Prostate gland (tissue), 2 donors: ENCODE data around the gene SLC25A10.

Source experiments
- CTCF ChIP-seq, 4 experiments: fragments of 200-600 bp in 2 of 4; fragments of 450-650 bp in 2 of 4; sonication (generic) in 2 of 4; IDR thresholded peaks; 1 replicate in 3 of 4; 2 replicates in 1 of 4; pipeline ENCODE4 v1.5.1; 2016 to 2019; ENCODE audit warnings: antibody characterized with exemption in 4 of 4, mild to moderate bottlenecking in 2 of 4, moderate library complexity in 2 of 4
- POLR2A ChIP-seq: fragments of 450-650 bp; IDR thresholded peaks from one replicate; pipeline ENCODE4 v1.6.1; 2016; ENCODE audit warnings: antibody characterized with exemption, mild to moderate bottlenecking

- peak in 2 of 4 experiments; percentile 37 to 45 for TF ChIP-seq CTCF (IDR thresholded peaks at IDR 0.05)
- no peak for TF ChIP-seq POLR2A
Measured at GRCh38 chr17:81667754-81668153, 44.3 kb upstream of the SLC25A10 start.
